Amniotic epithelial cell (primary cell): ENCODE data around the gene UGP2.
"Not testable (repeated sequence)": the region's sequence is repeated elsewhere in the genome, so short reads cannot be mapped to it uniquely, and the experiment has no call there.

ENCODE experiments used
- DNase-seq: peaks from one replicate; pipeline ENCODE4 v3.0.0-alpha.2; 2010; ENCODE audit warnings: low read depth

UGP2 gene

DNA sequence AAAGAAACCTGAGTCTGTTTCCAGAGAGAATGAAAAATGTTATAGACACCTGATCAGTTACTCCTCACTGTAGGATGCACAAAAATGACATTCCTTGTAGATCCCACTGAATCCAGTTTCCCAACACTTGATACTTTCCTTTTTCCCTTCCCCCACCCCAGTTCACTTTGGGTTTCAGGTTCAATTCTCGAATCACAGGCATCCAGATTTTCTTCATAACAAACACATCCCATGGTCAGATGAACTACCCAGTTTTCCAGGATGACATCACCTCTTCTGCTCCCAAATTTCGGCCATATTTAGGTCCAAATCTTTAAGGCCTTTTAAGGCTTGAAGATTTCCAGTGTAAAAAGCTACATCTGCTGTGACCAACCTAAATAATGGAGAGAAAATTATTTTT lies 51.5 kb downstream of the UGP2 start:
- DNase-seq = no peak

DNA sequence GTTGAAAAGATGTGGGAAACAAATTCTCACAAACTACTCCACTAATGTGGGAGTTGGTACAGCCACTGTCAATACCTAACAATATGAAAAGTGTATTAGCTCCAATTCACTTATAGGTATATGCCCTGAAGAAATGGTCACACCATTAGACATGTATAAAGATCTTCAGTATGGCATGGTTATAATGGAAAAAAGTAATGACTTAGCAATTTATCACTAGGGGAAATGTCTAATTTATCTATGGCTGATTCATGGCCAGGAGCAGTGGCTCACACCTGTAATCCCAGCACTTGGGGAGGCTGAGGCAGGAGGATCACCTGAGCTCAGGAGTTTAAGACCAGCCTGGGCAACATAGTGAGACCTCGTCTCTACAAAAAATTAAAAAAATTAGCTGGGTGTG lies 52.5 kb downstream of the UGP2 start:
- DNase-seq = no peak

DNA sequence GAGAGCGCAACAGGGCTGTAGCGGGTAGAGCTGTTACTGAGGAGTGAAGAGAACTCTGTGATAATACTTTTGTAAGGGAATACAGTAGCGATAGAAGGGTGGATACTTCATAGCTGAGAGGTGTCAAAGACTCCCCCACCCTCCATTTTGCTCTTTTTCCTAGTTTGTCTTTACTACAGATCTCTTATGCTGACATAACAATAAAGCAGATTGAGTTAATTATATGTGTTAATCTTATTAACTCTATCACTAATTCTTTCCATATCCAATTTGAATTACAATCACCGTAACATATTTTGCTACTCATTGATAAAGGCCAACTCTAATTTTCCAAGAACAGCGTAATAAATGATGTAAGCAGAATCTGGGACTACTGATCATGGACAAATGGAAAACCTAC lies 57.1 kb downstream of the UGP2 start:
- DNase-seq = no peak

DNA sequence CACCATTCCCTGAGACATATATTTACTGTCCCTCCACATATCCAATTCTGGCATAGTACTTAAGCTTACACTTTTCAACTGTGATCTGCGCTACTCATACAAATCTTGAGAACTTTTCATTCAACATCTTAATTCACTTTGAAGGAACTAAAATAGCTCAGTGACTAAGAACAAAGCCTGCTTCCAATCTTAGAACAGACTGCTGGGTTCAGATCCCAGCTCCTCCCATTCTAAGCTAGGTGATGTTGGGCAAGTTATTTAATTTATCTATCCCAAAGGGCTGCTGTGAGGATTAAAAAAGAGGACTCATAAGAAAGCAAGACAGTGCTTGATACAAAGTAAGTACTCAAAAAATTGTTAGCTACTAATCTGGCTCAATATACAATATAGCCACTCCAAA lies 57.9 kb downstream of the UGP2 start:
- peak; percentile 13 for DNase-seq

DNA sequence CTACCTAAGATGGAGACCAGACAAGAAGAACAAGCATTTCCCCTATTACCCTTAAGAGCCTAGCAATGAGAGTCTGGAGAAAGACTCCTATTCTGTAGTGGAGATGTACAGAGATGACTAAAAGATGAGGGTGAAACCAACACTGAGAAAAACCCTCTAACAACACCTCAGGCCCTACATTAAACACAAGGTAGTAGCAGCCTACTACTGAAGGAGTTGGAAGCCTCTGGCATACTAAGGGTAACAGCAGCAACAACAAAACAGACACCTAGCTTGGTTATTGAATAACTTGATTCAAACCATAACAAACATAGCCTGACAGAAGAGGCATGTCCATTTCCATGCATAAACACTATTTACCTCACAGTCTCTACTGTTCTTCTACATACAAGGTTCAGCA lies 60.5 kb downstream of the UGP2 start:
- no peak for DNase-seq

DNA sequence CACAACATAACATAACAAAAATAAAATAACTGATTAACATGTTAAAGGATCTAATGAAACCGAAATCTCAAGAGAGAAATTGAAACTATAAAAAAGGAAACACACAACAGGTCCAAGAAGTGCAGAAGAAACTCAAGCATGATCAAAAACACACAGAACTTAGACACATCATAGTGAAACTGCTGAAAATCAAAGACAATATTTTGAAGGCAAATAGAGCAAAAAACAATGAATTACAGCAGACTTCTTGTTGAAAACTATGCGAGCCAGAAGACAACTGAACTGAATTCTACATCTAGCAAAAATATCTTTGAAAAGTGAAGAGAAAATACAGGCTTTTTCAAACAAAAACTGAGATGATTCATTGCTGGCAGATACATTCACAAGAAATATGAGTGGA lies 61.3 kb downstream of the UGP2 start:
- DNase-seq = peak; percentile 31

DNA sequence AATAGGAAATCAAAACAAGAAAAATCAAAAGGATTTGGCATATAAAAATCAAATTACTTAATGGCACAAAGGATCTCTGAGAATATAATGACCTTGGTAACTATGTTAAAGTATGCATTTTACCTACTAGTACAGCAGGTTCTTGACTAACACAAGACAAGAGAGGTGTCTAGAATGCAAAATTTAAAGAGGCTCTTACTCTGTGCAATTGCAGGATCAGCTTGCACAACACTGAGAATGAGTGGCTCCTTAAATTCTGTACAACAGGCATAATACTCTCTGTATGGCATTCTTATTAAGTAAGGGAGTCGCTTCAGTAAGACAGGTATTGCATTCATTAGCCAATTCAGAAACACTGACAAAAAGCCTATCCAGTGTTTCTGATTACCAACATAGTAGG lies 72.6 kb downstream of the UGP2 start:
- DNase-seq = no peak

DNA sequence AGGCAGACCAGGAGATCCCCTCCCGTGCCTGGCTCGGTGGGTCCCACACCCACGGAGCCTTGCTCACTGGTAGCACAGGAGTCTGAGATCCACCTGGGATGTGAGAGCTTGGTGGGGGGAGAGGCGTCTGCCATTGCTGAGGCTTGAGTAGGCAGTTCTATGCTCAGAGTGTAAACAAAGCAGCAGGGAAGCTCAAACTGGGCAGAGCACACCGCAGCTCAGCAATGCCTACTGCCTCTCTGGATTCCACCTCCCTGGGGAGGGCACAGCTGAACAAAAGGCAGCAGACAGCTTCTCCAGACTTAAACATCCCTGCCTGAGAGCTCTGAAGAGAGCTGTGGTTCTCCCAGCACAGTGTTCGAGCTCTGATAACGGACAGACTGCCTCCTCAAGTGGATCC lies 85.1 kb downstream of the UGP2 start:
- no peak for DNase-seq

DNA sequence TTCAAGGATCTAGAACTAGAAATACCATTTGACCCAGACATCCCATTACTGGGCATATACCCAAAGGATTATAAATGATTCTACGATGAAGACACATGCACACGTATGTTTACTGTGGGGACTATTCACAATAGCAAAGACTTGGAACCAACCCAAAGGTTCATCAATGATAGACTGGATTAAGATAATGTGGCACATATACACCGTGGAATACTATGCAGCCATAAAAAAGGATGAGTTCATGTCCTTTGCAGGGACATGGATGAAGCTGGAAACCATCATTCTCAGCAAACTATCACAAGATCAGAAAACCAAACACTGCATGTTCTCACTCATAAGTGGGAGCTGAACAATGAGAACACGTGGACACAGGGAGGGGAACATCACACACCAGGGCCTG lies 90.4 kb downstream of the UGP2 start:
- DNase-seq = not testable (repeated sequence)
